GM21423 (cell line): ENCODE measurements around the gene CCNC.
A peak's percentile ranks its signal among the peaks of the same experiment; 100 is the strongest.
"Not testable (repeated sequence)": the region's sequence is repeated elsewhere in the genome, so short reads cannot be mapped to it uniquely, and the experiment has no call there.

Source experiments
- ATAC-seq: cut with Tn5 transposase; IDR thresholded peaks from one replicate; pipeline ENCODE4 v1.9.1; 2021; ENCODE audit warnings: mild to moderate bottlenecking, moderate library complexity; ENCODE audit not compliant: unreplicated experiment

Gene CCNC

GRCh38 chr6:99603421-99604165, 35.1 kb upstream of the CCNC start:
- ATAC-seq = peak; percentile 49

GRCh38 chr6:99602520-99603420, 34.3 kb upstream of the CCNC start:
- ATAC-seq = peak; percentile 4

GRCh38 chr6:99594696-99595095, 26.2 kb upstream of the CCNC start:
- ATAC-seq = not testable (repeated sequence)

GRCh38 chr6:99592900-99593299, 24.4 kb upstream of the CCNC start:
- ATAC-seq = no peak

GRCh38 chr6:99591673-99592364, 23.4 kb upstream of the CCNC start:
- ATAC-seq = no peak

- no peak for ATAC-seq
Measured at GRCh38 chr6:99590728-99591672, 22.5 kb upstream of the CCNC start.

- no peak for ATAC-seq
Measured at GRCh38 chr6:99589907-99590493, 21.5 kb upstream of the CCNC start.

- ATAC-seq = peak; percentile 5
Measured at GRCh38 chr6:99589290-99589672, 20.8 kb upstream of the CCNC start.

GRCh38 chr6:99588618-99589289, 20.3 kb upstream of the CCNC start:
- ATAC-seq = peak; percentile 94

GRCh38 chr6:99587792-99588191, 19.3 kb upstream of the CCNC start:
- ATAC-seq = no peak

GRCh38 chr6:99579781-99580180, 11.3 kb upstream of the CCNC start:
- ATAC-seq = no peak

GRCh38 chr6:99575544-99576227, 7.2 kb upstream of the CCNC start:
- no peak for ATAC-seq

- no peak for ATAC-seq
Measured at GRCh38 chr6:99573980-99574617, 5.6 kb upstream of the CCNC start.

- ATAC-seq = no peak
Measured at GRCh38 chr6:99563056-99563723, 5.3 kb downstream of the CCNC start.

- ATAC-seq = no peak
Measured at GRCh38 chr6:99560668-99561067, 7.8 kb downstream of the CCNC start.

GRCh38 chr6:99559057-99559456, 9.4 kb downstream of the CCNC start:
- no peak for ATAC-seq

- ATAC-seq = no peak
Measured at GRCh38 chr6:99553888-99554287, 14.6 kb downstream of the CCNC start.
